HepG2 (cell line): ENCODE results near the gene IGFBP6. TPM values are rescaled to one million over a fixed set of nuclear protein-coding genes. Genes with fewer than 3 reads are reported as not detected.

Experiments used
- AHDC1 ChIP-seq: sonication (generic); formaldehyde crosslinking; IDR thresholded peaks from 2 replicates; pipeline ENCODE4 v1.5.1; 2020; ENCODE audit warnings: mild to moderate bottlenecking, missing genetic modification reagents, borderline replicate concordance
- ELF4 ChIP-seq: sonication (generic); formaldehyde crosslinking; IDR thresholded peaks from 2 replicates; pipeline ENCODE4 v1.5.0; 2020; ENCODE audit warnings: missing genetic modification reagents, mild to moderate bottlenecking, moderate library complexity, borderline replicate concordance
- GZF1 ChIP-seq: sonication (generic); formaldehyde crosslinking; IDR thresholded peaks from 2 replicates; pipeline ENCODE4 v1.5.1; 2020; ENCODE audit warnings: mild to moderate bottlenecking, missing genetic modification reagents
- MIXL1 ChIP-seq: IDR thresholded peaks from 2 replicates; pipeline ENCODE4 v1.6.1; 2016
- MTF2 ChIP-seq: sonication (generic); formaldehyde crosslinking; IDR thresholded peaks from 2 replicates; pipeline ENCODE4 v1.5.0; 2020; ENCODE audit warnings: missing genetic modification reagents, borderline replicate concordance
- NR2C2 ChIP-seq: sonication (generic); formaldehyde crosslinking; IDR thresholded peaks from 2 replicates; pipeline ENCODE4 v1.4.0; 2020; ENCODE audit warnings: missing genetic modification reagents, mild to moderate bottlenecking, moderate library complexity, borderline replicate concordance
- POLR2A ChIP-seq, 2 experiments: IDR thresholded peaks; 2 replicates each; pipeline ENCODE4 v1.6.1; 2011; ENCODE audit warnings: low read depth in 2 of 2, low read length in 2 of 2, mild to moderate bottlenecking in 1 of 2, moderate library complexity in 1 of 2; ENCODE audit not compliant: insufficient read depth in 1 of 2
- RFX3 ChIP-seq: IDR thresholded peaks from 2 replicates; pipeline ENCODE4 v1.6.1; 2016; ENCODE audit warnings: missing biosample characterization, missing genetic modification reagents
- TEF ChIP-seq: sonication (generic); formaldehyde crosslinking; IDR thresholded peaks from 2 replicates; pipeline ENCODE4 v1.5.0; 2020; ENCODE audit warnings: missing genetic modification reagents
- ZBED4 ChIP-seq: sonication (generic); formaldehyde crosslinking; IDR thresholded peaks from 2 replicates; pipeline ENCODE4 v1.4.0; 2020; ENCODE audit warnings: missing genetic modification reagents, borderline replicate concordance
- ZFAT ChIP-seq: sonication (generic); formaldehyde crosslinking; conservative IDR thresholded peaks from 2 replicates; pipeline ENCODE4 v1.8.1; 2023; ENCODE audit warnings: missing genetic modification reagents, inconsistent platforms
- ZKSCAN8 ChIP-seq: IDR thresholded peaks from 2 replicates; pipeline ENCODE4 v1.6.1; 2016; ENCODE audit warnings: borderline replicate concordance, missing genetic modification reagents, missing compliant biosample characterization
- ZMYM2 ChIP-seq: sonication (generic); formaldehyde crosslinking; IDR thresholded peaks from 2 replicates; pipeline ENCODE4 v1.8.0; 2022; ENCODE audit warnings: mild to moderate bottlenecking, missing genetic modification reagents
- ZNF101 ChIP-seq: sonication (generic); formaldehyde crosslinking; IDR thresholded peaks from 2 replicates; pipeline ENCODE4 v1.4.0; 2020; ENCODE audit warnings: mild to moderate bottlenecking, low read depth, missing genetic modification reagents, borderline replicate concordance
- ZNF3 ChIP-seq: IDR thresholded peaks from 2 replicates; pipeline ENCODE4 v1.7.0; 2017; ENCODE audit warnings: inconsistent platforms
- ZNF776 ChIP-seq: sonication (generic); formaldehyde crosslinking; IDR thresholded peaks from 2 replicates; pipeline ENCODE4 v1.4.0; 2020; ENCODE audit warnings: mild to moderate bottlenecking, missing genetic modification reagents
- polyA plus RNA-seq, 8 experiments: library from polyadenylated mRNA; depleted of rRNA in 3 of 8; stranded (reverse) in 7 of 8; unstranded in 1 of 8; fragments of >200 nt; fragmentation: Illumina TruSeq in 4 of 8; extraction: Trizol in 4 of 8; gene quantifications; 2 replicates each; pipeline versions ENCODE4 v1.2.1 to v1.2.3, GENCODE V29; 2011 to 2016; ENCODE audit warnings: low read depth in 4 of 8, missing spikeins in 1 of 8, mixed read lengths in 1 of 8; ENCODE audit not compliant: insufficient read depth in 1 of 8
- total RNA-seq, 5 experiments: library from RNA; depleted of rRNA; stranded (reverse); fragments of >200 nt; fragmentation: Illumina TruSeq; extraction: Trizol; gene quantifications; 2 replicates each; pipeline ENCODE4 v1.2.3, GENCODE V29; 2016; ENCODE audit warnings: low read depth in 1 of 5
- TF ChIP-seq, protein P1 (sequence below): sonication (generic); formaldehyde crosslinking; IDR thresholded peaks from 2 replicates; pipeline ENCODE4 v1.4.0; 2020; ENCODE audit warnings: mild to moderate bottlenecking, low read depth, missing genetic modification reagents

Gene IGFBP6
- total and polyA plus RNA-seq, 2 of the 13 experiments (the other 11 are each of a cell fraction or from before 2014, with no cell fraction given), result 3.9 to 25.2 TPM

GRCh38 chr12:53078425-53079225, 18.8 kb upstream of the IGFBP6 start (continued):
- no peak for TF ChIP-seq ZNF101 (CRISPR knock-in tag)
- TF ChIP-seq RFX3, result no peak
- TF ChIP-seq MTF2, result no peak
- TF ChIP-seq GZF1 (CRISPR knock-in tag), result 0 out of 2 replicates have a peak, but pooled peaks have one; percentile 29
- TF ChIP-seq NR2C2 (CRISPR knock-in tag), result 0 out of 2 replicates have a peak, but pooled peaks have one; percentile 2
- peak; percentile 33 for TF ChIP-seq ZNF776 (CRISPR knock-in tag)
- no peak for TF ChIP-seq ZFAT (CRISPR knock-in tag)
- TF ChIP-seq ZMYM2, result no peak
- TF ChIP-seq TEF (CRISPR knock-in tag), result 0 out of 2 replicates have a peak, but pooled peaks have one; percentile 14
- peak; percentile 49 to 78 for TF ChIP-seq POLR2A (IDR thresholded peaks at IDR 0.05; ENCODE audit: insufficient read depth in 1 of 2, low read depth in 2 of 2, low read length in 2 of 2)
- peak; percentile 45 for TF ChIP-seq ZBED4
- TF ChIP-seq, protein P1, sequence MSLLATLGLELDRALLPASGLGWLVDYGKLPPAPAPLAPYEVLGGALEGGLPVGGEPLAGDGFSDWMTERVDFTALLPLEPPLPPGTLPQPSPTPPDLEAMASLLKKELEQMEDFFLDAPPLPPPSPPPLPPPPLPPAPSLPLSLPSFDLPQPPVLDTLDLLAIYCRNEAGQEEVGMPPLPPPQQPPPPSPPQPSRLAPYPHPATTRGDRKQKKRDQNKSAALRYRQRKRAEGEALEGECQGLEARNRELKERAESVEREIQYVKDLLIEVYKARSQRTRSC (CRISPR knock-in tag), result no peak
- TF ChIP-seq MIXL1 (CRISPR knock-in tag), result no peak
- TF ChIP-seq AHDC1 (CRISPR knock-in tag), result no peak
- TF ChIP-seq ZKSCAN8 (CRISPR knock-in tag), result no peak
- 0 out of 2 replicates have a peak, but pooled peaks have one; percentile 14 for TF ChIP-seq ELF4 (CRISPR knock-in tag)
- TF ChIP-seq ZNF3 (CRISPR knock-in tag), result 0 out of 2 replicates have a peak, but pooled peaks have one; percentile 27
